CD4-positive, alpha-beta T cell (primary cell): ENCODE measurements around the gene PLEKHA5. TPM values are rescaled to one million over a fixed set of nuclear protein-coding genes. Genes with fewer than 3 reads are reported as not detected.
"Not testable (repeated sequence)": the region's sequence is repeated elsewhere in the genome, so short reads cannot be mapped to it uniquely, and the experiment has no call there.

Experiments
- ATAC-seq: fragments of 200-7000 bp; cut with Tn5 transposase; one replicate; pipeline ENCODE4 v1.10.0; 2022; ENCODE audit warnings: mild to moderate bottlenecking; ENCODE audit not compliant: poor library complexity
- CTCF ChIA-PET: fragments of 350-600 bp; sonication (Branson Sonifier 250); formaldehyde crosslinking; loops from one replicate; lab custom pipeline; 2021; ENCODE audit warnings: antibody characterized with exemption, inconsistent platforms; lab: Charles Lee
- POLR2A ChIA-PET: fragments of 350-600 bp; sonication (Branson Sonifier 250); formaldehyde crosslinking; loops from one replicate; lab custom pipeline; 2021; ENCODE audit warnings: antibody characterized with exemption, inconsistent platforms; lab: Charles Lee
- DNase-seq, 14 experiments: peaks; one replicate each; pipeline ENCODE4 v3.0.0-alpha.2; 2013 to 2020; ENCODE audit warnings: mixed read lengths in 2 of 14
- H3K27ac ChIP-seq, 2 donors: one replicate each; pipeline versions ENCODE4 v1.5.1 to v1.7.0; 2013; ENCODE audit warnings: low read length in 2 of 2, low read depth in 1 of 2, mild to moderate bottlenecking in 1 of 2
- H3K27me3 ChIP-seq, 2 experiments: 1 replicate in 1 of 2; 2 replicates in 1 of 2; pipeline versions ENCODE4 v1.6.1 to v1.7.0; 2013; ENCODE audit warnings: low read length in 2 of 2, control low read depth in 1 of 2, mild to moderate bottlenecking in 1 of 2, moderate library complexity in 1 of 2; ENCODE audit not compliant: insufficient read depth in 2 of 2, control insufficient read depth in 1 of 2
- H3K36me3 ChIP-seq: one replicate; pipeline ENCODE4 v1.6.1; 2013; ENCODE audit warnings: low read length, control low read depth; ENCODE audit not compliant: insufficient read depth
- H3K4me1 ChIP-seq: one replicate; pipeline ENCODE4 v1.6.1; 2013; ENCODE audit warnings: low read length, control low read depth; ENCODE audit not compliant: insufficient read depth
- H3K4me3 ChIP-seq: one replicate; pipeline ENCODE4 v1.5.1; 2013; ENCODE audit warnings: mild to moderate bottlenecking, low read length, moderate library complexity
- H3K9me3 ChIP-seq, 2 experiments: 1 replicate in 1 of 2; 2 replicates in 1 of 2; pipeline versions ENCODE4 v1.6.1 to v1.7.0; 2013; ENCODE audit warnings: low read length in 2 of 2, mild to moderate bottlenecking in 2 of 2, control low read depth in 1 of 2, moderate library complexity in 1 of 2; ENCODE audit not compliant: control insufficient read depth in 1 of 2, insufficient read depth in 1 of 2
- H3K27ac Mint-ChIP-seq: one replicate; pipeline ENCODE4 v1.8.0; 2020; ENCODE audit warnings: mixed read lengths
- H3K27me3 Mint-ChIP-seq: one replicate; pipeline ENCODE4 v1.8.0; 2021; ENCODE audit warnings: mixed read lengths
- H3K36me3 Mint-ChIP-seq: one replicate; pipeline ENCODE4 v1.8.0; 2021; ENCODE audit warnings: low read depth, mixed read lengths
- H3K4me1 Mint-ChIP-seq: one replicate; pipeline ENCODE4 v1.8.0; 2021; ENCODE audit warnings: low read depth, mixed read lengths
- H3K4me3 Mint-ChIP-seq: one replicate; pipeline ENCODE4 v1.8.0; 2020; ENCODE audit warnings: mild to moderate bottlenecking, mixed read lengths
- H3K9me3 Mint-ChIP-seq: one replicate; pipeline ENCODE4 v1.8.0; 2020; ENCODE audit warnings: mixed read lengths
- CTCF ChIP-seq: fragments of 200-600 bp; IDR thresholded peaks from one replicate; pipeline ENCODE4 v1.8.0; 2022; ENCODE audit warnings: antibody characterized with exemption, mild to moderate bottlenecking
- intact Hi-C, 2 experiments: fragments of 100-400 bp; cut with DNase I in 1 of 2; cut with micrococcal nuclease in 1 of 2; formaldehyde crosslinking; loops; one replicate each; pipeline versions ENCODE4 v1.15.1 to v1.9.0; 2023 to 2025; cut with DNase I, micrococcal nuclease
- total RNA-seq, 174 experiments: library from RNA in 2 of 174; stranded (reverse) in 2 of 174; gene quantifications; one replicate each; pipeline ENCODE4 v1.2.3 and lab custom pipeline; 2021 to 2026

PLEKHA5 gene
- total RNA-seq, 2 experiments from 2014 or later, result 4.5 to 5.4 TPM

- Mint-ChIP-seq H3K27ac (no peak overlapping the region), H3K27me3 (no peaks in the 10 kb centered on the region), H3K4me3 (no peak overlapping the region), H3K9me3 (no peaks in the 10 kb centered on the region), H3K4me1 (no peaks in the 10 kb centered on the region), H3K36me3 (no peaks in the 10 kb centered on the region)
- ChIA-PET CTCF (no interaction called here), POLR2A (no interaction called here)
- no peaks in the 10 kb centered on the region for H3K4me1 ChIP-seq
- DNase-seq (no peak), ATAC-seq (no peak)
- intact Hi-C loops, result no loop called here
- no peaks in the 10 kb centered on the region for H3K27me3 ChIP-seq
- no peaks in the 10 kb centered on the region for H3K9me3 ChIP-seq
- H3K36me3 ChIP-seq, result no peaks in the 10 kb centered on the region
- H3K27ac ChIP-seq, result no peak overlapping the region
- TF ChIP-seq CTCF, result no peak
- H3K4me3 ChIP-seq, result no peak overlapping the region
These were observed 258.6 kb downstream of the PLEKHA5 start for GRCh38 chr12:19388131-19388549.

DNA sequence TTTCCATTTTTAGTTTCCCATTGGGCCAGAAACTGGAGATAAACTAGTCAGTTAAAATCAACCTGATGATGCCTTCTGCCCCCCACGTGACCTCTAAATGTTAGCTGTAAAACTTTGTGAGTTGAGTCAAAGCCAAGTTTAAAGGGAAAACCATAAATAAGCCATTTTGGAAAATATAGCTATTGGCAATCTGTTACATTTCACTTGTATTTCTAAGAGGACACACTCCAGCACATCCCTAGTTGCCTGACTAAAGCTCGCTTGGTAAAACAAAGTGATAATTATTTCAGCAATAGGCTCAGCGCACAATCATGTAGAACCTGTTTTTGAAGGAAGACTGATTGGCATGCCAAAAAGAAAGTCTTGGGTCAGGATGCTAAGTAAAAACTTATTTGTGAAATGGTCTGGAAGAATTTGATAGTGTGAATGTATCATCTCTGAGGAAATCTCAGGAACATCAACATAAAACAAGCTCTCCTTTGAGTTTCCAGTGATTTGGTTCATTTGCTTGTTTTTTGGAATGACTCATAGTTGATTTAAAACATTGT, 260.6 kb downstream of the PLEKHA5 start:
- H3K36me3 ChIP-seq, result no peaks in the 10 kb centered on the region
- H3K9me3 Mint-ChIP-seq, result no peaks in the 10 kb centered on the region
- ATAC-seq (no peak), DNase-seq (no peak)
- H3K4me3 Mint-ChIP-seq, result no peak overlapping the region
- intact Hi-C loops, result no loop called here
- CTCF ChIA-PET, result no interaction called here
- H3K4me1 Mint-ChIP-seq, result no peaks in the 10 kb centered on the region
- POLR2A ChIA-PET, result interaction anchor here (0.7 kb wide), 1 partner anchor 1967 kb away, joined by 4 read pairs; no protein-coding TSS in a partner anchor
- no peaks in the 10 kb centered on the region for H3K36me3 Mint-ChIP-seq
- no peak overlapping the region for H3K27ac Mint-ChIP-seq
- H3K4me3 ChIP-seq, result no peak overlapping the region
- no peaks in the 10 kb centered on the region for H3K27me3 ChIP-seq
- H3K4me1 ChIP-seq, result no peaks in the 10 kb centered on the region
- H3K9me3 ChIP-seq, result no peaks in the 10 kb centered on the region
- no peaks in the 10 kb centered on the region for H3K27me3 Mint-ChIP-seq
- no peak overlapping the region for H3K27ac ChIP-seq
- no peak for TF ChIP-seq CTCF

DNA sequence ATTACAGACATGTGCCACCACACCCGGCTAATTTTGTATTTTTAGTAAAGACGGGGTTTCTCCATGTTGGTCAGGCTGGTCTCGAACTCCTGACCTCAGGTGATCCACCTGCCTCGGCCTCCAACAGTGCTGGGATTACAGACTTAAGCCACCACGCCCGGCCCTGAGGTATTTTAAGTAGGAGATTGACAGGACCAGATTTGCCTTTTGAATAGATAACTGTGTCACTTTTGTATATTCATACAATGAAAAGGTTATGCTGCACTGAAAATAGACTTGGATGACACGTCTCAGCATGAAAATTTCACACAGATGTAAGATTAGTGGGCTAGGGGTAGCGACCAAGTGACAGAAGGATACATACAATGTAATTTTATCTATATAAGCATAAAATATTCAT, 263.1 kb downstream of the PLEKHA5 start:
- H3K27me3 Mint-ChIP-seq, H3K36me3 Mint-ChIP-seq, H3K27ac Mint-ChIP-seq, ATAC-seq, H3K9me3 ChIP-seq, H3K4me3 Mint-ChIP-seq, H3K27me3 ChIP-seq, POLR2A ChIA-PET, CTCF ChIA-PET, H3K36me3 ChIP-seq, H3K9me3 Mint-ChIP-seq, intact Hi-C loops, H3K27ac ChIP-seq, H3K4me3 ChIP-seq, H3K4me1 Mint-ChIP-seq, DNase-seq, H3K4me1 ChIP-seq: not testable (repeated sequence)

GRCh38 chr12:19394385-19394784, 264.9 kb downstream of the PLEKHA5 start:
- H3K9me3 ChIP-seq, result peaks cover 0 to 3% of the 10 kb centered on the region in 2 experiments
- no peaks in the 10 kb centered on the region for H3K27me3 ChIP-seq
- H3K4me1 ChIP-seq, result no peaks in the 10 kb centered on the region
- no peak overlapping the region for H3K4me3 ChIP-seq
- ATAC-seq (no peak), DNase-seq (no peak)
- TF ChIP-seq CTCF, result no peak
- no peaks in the 10 kb centered on the region for H3K36me3 ChIP-seq
- H3K27ac ChIP-seq, result no peak overlapping the region
- no peak overlapping the region for H3K27ac Mint-ChIP-seq
- ChIA-PET POLR2A (no interaction called here), CTCF (no interaction called here)
- no peak overlapping the region for H3K4me3 Mint-ChIP-seq
- no peaks in the 10 kb centered on the region for H3K36me3 Mint-ChIP-seq
- H3K27me3 Mint-ChIP-seq, result no peaks in the 10 kb centered on the region
- intact Hi-C loops, result no loop called here
- H3K4me1 Mint-ChIP-seq, result no peaks in the 10 kb centered on the region
- no peaks in the 10 kb centered on the region for H3K9me3 Mint-ChIP-seq
